ENCODE results near the gene NPHS1.

NPHS1 gene

DNA sequence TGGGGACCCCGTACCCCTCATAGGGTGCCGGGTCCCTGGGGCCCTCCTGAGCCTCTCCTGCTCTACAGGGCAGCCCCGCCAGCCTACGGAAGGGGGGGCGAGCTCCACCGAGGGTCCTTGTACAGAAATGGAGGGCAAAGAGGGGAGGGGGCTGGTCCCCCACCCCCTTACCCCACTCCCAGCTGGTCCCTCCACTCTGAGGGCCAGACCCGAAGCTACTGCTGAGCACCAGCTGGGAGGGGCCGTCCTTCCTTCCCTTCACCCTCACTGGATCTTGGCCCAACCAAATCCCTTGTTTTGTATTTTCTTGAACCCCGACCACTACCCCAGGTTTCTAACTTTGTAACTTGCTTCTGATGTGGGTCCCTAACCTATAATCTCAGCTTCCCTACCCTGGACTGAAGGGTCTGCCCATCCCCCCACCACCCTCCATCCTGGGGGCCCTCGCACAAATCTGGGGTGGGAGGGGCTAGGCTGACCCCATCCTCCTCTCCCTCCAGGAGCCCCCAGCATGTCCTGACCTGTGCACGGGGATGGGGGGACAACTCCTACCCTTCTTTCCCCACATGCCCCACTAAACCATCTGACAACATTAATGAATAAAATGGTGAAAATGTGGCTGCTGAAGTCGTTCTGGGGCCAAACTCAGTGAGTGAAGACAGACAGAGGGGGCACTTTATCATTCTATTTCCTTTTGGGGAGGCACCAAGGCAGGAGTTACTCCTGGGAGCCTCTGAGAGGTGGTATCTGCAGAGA is 63.9 kb downstream of the NPHS1 start:
- DNase-seq (ENCODE audit: low read depth), result no peak

DNA sequence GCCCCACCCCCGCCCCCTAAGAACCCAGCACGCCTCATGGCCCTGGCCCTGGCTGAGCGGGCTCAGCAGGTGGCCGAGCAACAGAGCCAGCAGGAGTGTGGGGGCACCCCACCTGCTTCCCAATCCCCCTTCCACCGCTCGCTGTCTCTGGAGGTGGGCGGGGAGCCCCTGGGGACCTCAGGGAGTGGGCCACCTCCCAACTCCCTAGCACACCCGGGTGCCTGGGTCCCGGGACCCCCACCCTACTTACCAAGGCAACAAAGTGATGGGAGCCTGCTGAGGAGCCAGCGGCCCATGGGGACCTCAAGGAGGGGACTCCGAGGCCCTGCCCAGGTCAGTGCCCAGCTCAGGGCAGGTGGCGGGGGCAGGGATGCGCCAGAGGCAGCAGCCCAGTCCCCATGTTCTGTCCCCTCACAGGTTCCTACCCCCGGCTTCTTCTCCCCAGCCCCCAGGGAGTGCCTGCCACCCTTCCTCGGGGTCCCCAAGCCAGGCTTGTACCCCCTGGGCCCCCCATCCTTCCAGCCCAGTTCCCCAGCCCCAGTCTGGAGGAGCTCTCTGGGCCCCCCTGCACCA is 65.0 kb downstream of the NPHS1 start:
- DNase-seq (ENCODE audit: low read depth), result no peak

DNA sequence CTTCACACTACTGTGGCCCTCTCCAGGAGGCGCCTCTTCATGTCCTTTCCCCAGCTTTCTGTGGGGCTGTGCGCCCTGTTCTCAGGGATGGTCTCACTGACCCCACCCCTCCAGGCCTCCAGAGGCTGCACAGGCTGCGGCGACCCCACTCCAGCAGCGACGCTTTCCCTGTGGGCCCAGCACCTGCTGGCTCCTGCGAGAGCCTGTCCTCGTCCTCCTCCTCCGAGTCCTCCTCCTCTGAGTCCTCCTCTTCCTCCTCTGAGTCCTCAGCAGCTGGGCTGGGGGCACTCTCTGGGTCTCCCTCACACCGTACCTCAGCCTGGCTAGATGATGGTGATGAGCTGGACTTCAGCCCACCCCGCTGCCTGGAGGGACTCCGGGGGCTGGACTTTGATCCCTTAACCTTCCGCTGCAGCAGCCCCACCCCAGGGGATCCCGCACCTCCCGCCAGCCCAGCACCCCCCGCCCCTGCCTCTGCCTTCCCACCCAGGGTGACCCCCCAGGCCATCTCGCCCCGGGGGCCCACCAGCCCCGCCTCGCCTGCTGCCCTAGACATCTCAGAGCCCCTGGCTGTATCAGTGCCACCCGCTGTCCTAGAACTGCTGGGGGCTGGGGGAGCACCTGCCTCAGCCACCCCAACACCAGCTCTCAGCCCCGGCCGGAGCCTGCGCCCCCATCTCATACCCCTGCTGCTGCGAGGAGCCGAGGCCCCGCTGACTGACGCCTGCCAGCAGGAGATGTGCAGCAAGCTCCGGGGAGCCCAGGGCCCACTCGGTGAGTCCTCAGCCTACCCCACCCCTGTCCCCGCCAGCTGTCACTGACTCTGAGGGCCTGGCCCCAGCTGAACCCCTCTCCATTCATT is 65.8 kb downstream of the NPHS1 start:
- no peak for DNase-seq (ENCODE audit: low read depth)

DNA sequence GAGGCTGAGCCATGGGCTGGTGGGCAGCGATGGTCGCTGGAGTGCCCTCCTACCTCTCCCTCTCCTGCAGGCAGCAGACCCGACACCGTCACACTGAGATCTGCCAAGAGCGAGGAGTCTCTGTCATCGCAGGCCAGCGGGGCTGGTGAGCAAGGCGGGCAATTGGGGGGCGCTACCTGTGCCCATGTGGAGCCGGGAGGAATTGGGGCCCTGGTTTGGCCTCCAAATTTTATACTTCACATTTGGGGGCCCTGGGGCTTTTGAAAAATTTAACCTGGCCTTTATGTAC is 67.0 kb downstream of the NPHS1 start:
- no peak for DNase-seq (ENCODE audit: low read depth)

DNA sequence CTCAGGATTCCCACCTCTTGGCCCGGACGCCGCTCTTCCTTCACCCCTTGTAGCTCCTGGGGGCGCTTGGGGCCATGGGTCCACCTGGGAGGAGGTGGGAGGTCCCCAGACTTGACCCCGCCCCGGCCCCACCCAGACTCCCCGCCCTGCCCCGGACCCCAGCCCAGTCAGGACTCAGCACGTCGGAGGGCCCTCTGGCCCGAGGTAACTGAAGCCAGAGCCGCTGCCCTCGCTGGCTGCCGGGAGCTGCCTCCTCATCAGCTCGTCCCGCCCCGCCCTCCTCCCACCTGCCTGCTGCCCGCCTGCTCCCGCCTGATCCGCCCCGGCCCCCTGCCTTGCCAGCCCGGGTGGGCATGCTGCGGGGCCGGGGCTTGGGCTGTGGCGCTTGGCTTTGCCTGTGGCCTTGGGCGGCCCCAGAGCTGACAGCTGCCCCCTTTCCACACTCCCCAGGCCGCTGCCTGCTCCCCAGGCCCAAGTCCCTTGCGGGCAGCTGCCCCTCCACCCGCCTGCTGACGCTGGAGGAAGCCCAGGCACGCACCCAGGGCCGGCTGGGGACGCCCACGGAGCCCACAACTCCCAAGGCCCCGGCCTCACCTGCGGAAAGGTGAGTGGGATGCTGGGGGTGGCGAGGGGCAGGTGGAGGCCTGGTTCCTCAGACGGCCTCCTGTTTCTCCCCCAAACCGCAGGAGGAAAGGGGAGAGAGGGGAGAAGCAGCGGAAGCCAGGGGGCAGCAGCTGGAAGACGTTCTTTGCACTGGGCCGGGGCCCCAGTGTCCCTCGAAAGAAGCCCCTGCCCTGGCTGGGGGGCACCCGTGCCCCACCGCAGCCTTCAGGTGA is 67.6 kb downstream of the NPHS1 start:
- DNase-seq (ENCODE audit: low read depth), result no peak

DNA sequence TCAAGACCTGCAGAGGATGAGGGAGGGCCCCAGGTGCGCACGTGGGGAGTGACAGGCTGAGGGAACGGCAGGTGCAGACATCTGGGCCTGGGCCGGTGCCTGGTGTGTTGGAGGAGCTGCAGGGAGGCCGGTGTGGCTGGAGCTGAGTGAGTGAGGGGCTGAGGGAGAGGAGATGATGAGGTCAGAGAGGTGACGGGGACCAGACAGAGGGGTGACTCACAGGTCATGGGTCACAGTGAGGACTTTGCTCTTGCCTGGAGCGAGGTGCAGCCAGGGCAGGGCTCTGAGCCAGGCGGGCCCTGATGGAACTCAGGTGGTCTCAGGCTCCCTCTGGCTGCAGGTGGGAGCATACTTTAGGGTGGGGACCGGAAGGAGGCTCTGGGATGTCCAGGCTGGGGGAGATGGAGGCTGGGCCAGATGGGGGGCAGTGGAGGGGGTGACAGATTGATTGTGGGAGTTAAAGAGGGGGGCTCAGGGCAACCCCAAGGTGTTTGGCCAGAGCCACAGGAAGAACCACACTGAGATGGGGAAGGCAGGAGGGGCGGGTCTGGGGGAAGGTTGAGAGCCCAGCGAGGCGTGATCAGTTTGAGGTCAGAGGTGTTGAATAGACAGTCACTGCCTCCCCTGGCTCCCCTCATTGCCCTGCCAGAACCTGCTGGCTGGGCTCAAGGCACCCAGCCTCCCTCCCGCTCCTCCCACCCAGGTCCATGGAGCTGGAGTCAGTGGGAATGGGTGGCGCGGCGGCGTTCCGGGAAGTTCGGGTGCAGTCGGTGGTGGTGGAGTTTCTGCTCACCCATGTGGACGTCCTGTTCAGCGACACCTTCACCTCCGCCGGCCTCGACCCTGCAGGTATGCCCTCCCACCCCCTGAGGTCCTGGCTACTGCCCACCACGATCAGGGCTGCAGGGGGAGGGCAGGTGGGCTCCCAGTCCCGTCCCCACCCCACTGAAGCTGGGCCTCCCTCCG is 68.6 kb downstream of the NPHS1 start:
- no peak for DNase-seq (ENCODE audit: low read depth)

DNA sequence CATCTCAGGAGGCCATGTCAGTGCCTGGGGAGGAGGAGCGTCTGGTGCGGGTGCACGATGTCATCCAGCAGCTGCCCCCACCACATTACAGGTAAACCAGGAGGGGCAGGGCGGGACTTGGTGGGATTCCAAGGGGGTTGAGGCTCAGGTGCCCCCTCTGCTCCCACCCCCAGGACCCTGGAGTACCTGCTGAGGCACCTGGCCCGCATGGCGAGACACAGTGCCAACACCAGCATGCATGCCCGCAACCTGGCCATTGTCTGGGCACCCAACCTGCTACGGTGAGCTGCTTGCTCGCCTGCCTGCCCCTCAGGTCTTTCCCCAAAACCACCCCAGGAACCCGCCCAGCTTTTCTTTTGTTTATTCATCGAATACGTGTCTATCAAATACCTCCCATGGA is 69.7 kb downstream of the NPHS1 start:
- DNase-seq (ENCODE audit: low read depth), result no peak

DNA sequence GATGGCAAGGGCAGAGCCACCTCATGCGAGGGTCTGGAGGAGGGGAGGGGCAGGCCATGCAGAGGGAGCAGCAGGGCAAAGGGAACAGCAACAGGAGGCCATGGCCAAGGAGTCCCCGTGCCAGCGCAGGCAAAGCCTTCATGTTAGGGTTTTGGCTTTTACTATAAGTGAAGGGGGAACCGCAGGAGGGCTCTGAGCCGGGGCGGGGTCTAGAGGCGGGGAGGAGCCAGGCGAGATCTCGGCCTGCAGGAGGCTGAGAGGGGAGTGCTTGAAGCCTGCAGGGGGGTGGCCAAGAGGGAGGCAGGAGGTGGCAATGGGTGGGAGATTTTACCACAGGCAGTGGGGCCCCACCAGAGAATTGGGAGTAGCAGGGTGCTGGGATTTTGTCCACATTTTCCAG is 70.7 kb downstream of the NPHS1 start:
- no peak for DNase-seq (ENCODE audit: low read depth)

DNA sequence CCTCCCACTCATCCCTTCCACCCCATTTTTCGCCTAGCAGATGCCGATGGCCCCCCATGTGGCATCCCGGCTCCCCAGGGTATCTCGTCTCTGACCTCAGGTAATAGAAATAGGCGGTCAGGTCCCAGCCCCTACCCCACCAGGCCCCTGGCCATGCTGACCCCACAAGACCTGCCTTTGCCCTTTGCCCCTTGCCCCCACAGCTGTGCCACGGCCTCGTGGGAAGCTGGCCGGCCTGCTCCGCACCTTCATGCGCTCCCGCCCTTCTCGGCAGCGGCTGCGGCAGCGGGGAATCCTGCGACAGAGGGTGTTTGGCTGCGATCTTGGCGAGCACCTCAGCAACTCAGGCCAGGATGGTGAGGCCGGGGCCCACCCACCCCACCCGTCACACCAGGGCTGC is 71.6 kb downstream of the NPHS1 start:
- DNase-seq (ENCODE audit: low read depth), result no peak

DNA sequence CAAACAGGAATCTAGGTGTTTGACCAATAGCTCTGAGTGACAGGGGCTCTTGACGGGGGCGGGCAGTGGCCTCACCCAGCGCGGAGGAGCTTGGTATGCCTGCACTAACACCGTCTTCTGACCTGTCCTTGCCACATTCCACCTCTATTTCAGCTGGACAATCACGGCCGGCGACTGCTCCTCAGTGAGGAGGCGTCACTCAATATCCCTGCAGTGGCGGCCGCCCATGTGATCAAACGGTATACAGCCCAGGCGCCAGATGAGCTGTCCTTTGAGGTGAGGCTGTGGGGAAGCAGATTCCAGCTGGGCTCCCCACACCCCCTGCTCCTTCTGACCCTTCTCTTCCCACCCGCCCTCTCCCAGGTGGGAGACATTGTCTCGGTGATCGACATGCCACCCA is 72.2 kb downstream of the NPHS1 start:
- DNase-seq (ENCODE audit: low read depth), result no peak

DNA sequence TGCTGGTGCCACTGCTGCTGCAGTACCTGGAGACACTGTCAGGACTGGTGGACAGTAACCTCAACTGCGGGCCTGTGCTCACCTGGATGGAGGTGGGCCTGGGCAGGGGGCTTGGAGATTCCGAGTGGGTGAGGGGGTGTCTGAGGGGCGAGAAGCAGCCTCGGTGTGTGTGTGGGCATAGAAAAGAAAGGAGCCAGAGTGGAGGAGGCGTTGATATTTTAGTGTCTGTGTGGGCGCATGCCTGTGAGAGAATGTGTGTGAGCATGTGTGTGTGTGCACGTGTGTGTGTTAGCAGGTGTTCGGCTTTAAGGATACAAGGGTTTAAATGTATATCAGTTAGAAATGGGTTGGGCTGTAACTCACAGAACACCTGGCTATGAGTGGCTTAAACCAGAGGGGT is 73.3 kb downstream of the NPHS1 start:
- no peak for DNase-seq (ENCODE audit: low read depth)

DNA sequence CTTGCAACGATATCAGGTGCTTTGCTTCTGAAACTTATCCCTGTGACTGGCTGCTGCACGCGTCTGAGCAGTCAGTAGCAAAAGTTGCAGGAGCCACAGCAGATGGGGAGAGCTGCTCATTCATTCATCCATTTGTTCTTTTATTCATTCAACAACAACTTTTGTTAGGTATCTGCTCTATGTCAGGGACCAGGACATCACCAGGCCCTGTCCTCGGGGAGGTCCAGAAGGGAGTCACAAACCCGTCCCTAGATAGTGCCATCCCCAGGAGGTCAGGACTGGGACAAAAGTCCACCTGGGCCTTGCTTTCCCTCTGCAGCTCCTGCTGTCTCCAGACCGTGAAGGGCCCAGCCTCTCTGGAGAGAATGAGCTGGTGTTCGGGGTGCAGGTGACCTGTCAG is 74.3 kb downstream of the NPHS1 start:
- DNase-seq (ENCODE audit: low read depth), result no peak

DNA sequence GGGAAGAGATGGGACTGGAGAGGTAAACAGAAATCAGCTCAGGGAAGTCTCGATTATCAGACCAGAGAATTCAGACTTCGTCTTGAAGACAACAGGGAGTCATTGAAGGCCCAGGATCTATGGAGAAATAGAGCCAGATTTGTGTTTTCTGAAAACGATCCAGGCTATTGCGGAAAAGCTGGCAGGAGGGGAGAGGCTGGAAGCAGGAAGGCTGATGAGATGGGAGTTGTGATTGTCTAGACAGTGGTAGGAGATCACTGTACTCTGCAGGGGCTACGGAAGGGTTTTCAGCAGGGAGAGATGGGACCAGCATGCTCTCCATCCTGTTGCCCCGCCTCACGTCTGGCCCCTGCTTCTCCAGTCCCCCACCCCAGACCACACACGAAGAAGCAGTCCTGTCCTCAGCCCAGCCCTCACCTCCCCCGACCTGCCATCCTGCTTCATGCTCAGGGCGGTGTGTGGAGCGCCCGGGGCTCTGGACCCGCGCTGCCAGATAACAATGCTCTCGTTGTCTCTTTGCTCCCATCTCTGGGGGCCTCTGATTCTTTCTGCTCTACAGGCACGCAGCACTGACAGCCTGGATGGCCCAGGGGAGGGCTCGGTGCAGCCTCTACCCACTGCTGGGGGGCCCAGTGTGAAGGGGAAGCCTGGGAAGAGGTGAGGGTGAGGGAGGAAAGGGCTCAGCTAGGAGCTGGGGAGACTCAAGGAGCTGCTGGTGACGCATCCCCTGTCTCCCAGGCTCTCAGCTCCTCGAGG is 75.0 kb downstream of the NPHS1 start:
- no peak for DNase-seq (ENCODE audit: low read depth)

DNA sequence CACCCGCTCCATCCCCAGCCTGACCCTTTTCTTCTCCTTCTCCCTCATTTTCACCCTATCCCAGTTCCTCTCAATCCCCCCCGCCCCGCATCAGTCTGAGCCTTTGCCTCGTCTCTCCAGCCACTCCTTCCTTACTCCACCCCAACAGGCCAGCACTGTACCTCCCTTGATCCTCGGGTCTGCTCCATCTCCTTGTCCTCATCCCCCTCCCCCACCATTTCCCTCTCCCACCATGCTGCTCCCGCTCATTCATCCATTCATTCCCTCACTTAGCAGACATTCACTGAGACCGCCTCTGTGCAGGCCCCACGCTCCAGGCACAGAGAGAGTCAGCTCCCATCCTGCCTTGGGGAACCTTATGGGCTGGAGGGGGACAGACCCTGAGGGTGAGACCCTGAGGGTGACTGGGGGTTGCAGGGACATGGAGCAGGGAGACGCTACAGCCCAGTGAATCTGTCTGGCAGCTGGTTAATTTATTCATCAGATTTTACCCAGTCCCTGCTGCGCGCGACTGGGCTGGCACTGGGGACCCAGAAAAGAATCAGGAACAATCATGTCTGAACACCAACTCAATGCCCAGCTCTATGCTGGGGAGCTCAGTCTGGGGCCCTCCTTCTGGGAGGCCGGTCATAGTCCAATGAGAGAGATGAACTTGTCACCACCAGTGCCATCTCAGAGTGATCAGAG is 76.1 kb downstream of the NPHS1 start:
- DNase-seq (ENCODE audit: low read depth), result no peak
